Fibroblast of gingiva (primary cell): ENCODE data around the gene RASA3.
A peak's percentile ranks its signal among the peaks of the same experiment; 100 is the strongest.
"Not testable (repeated sequence)": the region's sequence is repeated elsewhere in the genome, so short reads cannot be mapped to it uniquely, and the experiment has no call there.

Experiments
- DNase-seq: peaks from one replicate; pipeline ENCODE4 v3.0.0-alpha.2; 2011; ENCODE audit warnings: low read depth

Gene RASA3

DNA sequence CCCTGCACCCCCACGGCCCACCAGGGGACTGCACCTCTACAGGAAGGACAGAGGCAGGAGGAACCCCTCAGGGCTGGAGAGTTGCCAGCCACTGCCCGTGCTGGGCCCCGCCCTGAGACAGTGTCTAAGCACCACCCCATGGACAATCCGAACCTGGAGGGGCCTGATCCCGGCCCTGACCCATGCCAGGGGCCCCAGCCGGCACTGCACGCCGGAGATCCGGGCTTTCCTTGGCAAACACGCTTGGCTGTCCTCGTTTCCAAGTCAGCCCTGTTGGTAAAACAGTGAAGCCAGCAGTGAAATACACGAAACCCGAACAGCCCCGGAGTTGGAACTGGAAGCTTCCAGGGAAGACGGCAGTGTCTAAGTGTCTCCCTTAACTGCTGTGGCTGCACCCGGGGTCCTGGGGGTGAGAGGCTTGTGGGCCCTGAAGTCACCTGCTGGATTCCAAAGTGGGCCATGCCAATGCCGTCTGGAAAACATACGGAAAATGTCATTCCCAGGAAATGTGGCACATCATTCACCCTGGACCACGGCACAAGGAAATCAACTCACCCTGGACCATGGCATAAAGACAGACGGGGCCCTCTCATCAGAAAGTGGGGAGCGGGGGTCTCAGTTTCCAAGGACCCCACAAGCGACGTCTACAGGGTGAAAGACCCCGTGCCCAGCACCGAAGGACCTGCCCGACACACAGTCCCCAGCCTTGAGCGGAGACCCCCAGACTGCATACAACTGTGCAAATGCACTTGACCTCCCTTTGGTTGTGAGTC, 30.9 kb downstream of the RASA3 start:
- DNase-seq, result peak; percentile 43

DNA sequence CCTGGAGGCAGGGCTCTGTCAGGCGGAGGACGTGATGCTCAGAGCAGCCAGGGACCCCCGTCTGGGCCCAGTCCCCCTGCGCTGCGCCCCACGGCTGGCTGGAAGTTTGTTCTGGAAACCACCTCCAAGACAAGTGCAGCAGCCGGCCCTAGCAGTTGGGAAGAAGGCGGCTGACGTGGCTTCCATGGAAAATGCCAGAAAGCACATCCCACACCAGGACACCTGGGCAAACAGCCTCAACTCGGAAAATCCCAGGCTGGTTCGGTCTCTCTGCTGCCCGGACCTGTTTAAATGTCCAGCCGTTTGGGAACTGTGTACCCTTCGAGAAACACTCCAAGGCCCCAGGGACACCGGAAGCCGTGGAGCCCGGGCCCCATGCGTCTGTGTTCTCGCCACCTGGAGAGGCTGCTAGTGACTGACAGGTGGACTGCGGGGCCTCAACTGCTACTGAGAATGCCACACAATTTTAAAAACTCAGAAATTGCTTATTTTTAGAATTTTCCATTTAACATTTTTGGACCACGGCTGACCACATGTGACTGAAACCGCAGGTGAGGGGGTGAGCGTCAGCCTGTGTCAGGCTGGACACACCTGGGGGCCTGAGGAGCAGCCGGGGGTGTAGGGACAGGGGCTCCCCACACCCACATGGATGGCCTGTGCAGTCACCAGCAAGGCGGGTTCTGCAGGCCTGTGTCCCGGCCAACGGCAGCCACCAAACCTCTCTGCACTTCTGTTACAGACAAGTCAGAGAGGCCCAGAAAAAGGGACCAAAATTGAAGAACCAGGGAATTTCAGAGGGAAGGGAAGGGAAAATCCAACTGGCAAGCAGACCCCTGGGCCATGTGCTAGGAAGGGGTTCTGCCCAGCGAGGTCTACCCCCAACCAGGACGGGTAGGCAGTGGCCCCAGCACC, 31.7 kb downstream of the RASA3 start:
- no peak for DNase-seq

DNA sequence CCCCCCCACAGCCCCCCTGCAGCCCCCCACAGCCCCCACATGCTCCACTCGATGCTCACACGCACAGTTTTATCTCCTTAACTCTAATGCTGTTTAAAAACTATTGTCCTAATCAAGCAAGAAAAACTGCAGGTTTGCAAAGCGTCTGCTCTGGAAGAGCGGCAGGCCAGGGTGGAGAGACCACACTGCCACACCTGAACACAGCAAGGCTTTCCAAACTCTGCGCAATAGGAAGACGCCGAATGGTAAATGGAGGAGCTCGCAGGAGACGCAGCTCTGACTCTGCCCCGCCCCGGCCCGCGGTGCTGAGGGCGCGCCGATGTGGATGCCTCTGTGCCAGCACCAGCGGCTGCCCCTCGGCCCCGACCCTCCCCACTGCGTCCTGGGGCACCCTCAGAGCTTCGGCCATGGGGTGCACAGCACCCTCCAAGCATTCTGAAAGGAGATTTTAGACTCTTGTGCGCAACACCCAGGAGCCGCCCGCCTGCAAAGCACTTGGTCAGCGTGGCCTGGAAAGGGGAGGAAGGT, 32.4 kb downstream of the RASA3 start:
- DNase-seq, result peak; percentile 34

DNA sequence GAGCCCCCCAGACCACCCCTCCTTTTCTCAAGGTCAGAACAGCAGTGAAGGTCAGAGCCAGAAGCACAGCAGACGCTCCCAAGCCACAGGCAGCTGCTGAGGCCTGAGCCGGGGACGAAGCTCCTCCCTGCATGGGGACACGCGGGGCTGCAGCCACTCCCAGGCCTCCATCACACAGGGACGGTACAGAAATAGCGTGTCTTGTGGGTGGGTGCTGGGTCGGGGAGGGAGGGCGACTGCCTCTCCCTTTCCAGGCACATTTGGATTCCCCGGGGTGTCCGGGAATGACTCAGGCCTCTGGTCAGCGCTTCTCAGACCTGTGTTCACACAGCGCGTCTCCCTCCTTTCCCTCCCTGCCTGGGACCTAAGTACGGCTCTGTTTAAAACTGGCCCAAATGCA, 33.2 kb downstream of the RASA3 start:
- peak; percentile 97 for DNase-seq

DNA sequence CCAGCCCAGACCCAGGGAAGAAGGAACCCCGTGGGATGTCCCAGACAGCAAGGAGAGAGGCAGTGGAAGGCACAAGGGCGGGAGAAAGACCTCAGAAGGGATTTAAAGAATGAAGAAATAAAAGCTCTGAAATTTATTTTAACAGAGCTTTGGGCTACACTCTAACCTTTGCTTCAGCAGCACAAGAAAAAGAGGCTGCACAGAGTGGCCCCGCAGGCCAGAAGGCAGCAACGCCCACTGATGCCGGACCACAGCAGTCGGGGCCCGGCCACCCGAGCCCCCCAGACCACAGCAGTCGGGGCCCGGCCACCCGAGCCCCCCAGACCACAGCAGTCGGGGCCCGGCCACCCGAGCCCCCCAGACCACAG, 33.8 kb downstream of the RASA3 start:
- not testable (repeated sequence) for DNase-seq

DNA sequence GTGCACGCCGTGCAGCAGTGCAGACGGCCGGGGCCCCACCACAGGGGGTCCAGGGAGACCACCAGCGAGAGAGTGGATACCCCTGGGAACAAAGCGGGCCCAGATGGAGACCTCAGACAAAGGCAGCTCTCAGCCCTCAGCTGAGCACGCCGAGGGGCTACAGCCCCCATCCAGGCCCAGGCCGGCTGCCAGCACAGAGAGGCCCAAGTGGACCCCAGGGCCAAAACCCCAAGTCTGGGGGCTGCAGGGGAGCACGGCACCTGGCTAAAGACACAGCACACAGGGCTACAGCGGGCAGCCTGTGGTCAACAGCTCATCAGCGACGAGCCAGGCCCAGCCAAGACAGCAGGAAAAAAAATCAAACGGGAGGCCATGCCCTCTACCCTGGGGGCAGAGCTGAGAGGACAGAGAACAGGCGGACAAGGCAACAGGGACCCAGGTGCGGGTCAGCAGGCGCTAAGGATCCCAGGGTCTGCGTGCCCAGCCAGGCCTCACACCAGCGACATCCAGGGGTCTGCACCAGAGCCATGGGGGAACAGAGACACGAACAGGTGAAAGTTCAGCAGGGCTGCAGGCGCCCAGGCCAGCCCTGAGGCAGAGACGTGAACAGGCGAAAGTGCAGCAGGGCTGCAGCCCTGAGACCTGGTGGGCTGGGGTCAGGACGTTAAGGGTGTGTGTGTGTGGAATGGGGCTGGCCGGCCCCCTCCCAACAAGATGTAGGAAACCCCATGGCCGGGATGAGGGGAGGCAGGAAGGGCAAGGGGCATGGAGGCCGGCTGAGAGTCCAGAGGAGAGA, 34.3 kb downstream of the RASA3 start:
- DNase-seq, result no peak

DNA sequence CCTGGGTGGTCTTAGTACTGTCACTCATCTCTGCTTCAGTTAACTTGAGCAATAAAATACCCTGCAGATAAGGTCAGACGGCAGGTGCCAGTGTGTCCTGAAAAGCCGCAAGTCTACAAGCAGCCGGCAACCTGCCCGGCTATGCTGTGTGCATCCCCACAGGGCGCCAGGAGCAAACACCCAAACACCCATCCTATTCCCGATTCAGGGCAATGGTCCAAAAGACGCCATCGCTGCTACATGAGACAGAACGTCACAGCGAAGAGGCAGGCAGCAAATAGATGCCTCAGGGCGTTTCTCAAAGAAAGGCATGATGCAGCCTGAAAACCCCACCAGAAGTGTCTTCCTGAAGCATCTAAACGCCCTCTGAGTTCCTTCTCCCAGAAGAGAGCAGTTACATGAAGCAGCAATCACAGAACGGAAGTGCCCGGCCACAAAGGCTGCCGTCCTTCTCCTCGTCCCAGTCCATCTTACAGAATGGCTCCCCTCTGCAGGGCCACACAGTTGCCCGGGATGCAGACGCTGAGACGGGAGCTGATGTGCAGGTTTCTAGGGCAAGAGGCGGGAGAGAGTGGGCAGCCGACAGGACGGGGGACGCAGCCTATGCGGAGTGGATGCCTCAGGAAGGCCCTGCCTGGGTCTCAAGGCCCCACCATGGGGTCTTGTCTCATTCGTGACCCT, 35.1 kb downstream of the RASA3 start:
- DNase-seq, result no peak

DNA sequence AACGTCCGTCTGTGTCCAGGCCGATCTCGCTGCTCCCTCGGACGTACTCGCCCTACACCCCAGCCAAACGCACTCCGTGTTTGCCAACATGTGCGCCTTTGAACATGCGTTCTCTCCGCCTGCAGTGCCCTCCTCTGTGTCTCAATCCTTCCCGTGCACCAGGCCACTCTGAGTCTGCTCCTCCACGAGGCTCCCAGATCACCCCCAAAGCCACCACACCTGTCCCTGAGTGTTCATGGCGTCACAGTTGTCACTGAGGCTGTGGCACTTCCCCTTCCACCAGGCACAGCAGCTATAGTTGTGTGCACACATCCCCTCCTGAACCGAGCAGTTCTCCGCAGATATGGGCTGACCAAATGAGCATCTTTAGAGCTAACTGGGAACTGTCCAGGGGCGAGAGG, 35.6 kb downstream of the RASA3 start:
- no peak for DNase-seq

DNA sequence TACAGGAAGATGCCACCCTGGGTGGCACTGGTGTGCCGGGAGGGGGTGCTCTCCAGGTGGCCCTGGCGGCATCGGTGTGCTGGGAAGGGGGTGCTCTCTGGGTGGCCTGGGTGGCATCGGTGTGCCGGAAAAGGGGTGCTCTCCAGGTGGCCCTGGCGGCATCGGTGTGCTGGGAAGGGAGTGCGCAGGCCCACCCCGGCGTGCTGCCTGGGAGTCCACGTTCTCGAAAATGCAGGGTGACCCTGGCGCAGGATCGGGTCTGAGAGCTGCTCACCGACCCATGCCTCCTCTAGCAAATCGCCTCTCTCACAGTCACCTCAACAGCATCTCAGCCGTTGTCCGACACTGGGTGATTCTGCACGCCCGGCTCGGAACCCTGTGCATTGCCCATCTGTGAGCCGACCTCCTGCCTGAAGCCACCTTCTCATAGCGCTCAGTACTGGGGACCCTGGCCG, 36.4 kb downstream of the RASA3 start:
- no peak for DNase-seq

DNA sequence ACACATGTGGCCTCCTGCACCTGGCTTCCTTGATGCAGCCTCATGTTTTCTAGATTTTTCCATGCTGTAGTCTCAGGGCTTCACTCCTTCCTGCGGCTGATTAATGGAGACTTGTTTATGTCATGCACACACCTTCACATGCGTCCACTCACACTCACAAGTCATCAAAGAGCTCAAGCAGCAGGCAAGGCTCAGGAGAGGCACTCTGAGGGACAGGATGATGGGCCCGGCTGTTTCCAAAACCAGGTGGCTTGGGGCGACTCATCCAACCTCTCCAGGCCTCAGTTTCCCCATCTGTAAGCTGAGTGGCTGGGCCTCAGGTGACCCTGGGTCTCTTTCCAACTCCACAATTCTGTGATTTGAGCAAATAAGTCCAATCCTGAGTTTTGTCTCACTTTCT, 36.9 kb downstream of the RASA3 start:
- no peak for DNase-seq

DNA sequence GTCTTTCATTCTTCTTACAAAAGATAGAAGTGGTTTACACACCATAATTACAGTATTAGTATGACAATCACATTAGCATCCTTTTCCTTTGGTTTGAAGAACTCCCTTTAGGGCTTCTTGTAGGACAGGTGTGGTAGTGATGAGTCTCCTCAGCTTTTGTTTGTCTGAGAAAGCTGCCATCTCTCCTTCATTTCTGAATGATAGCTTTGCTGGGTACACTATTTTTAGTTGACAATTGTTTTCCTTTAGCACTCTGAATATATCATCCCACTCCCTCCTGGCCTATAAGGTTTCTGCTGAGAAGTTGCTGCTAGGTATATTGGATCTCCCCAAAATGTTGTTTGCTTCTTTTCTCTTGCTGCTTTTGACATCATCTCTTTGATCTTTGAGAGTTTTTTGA, 39.3 kb downstream of the RASA3 start:
- DNase-seq, result no peak

DNA sequence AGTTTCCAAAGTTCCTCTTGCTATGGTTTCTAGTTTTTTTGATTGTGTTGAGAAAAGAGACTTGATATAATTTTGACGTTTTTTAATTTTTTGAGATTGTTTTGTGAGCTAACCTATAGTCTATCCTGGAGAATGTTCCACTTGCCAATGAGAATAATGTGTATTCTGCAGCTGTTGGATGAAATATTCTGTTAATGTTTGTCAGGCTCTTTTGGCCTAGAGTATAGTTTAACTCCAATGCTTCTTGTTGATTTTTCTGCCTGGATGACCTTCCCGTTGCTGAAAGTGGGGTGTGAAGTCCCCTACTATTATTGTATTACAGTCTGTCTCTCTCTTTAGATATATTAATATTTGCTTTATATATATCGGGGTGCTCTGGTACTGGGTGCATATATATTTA, 40.0 kb downstream of the RASA3 start:
- no peak for DNase-seq

DNA sequence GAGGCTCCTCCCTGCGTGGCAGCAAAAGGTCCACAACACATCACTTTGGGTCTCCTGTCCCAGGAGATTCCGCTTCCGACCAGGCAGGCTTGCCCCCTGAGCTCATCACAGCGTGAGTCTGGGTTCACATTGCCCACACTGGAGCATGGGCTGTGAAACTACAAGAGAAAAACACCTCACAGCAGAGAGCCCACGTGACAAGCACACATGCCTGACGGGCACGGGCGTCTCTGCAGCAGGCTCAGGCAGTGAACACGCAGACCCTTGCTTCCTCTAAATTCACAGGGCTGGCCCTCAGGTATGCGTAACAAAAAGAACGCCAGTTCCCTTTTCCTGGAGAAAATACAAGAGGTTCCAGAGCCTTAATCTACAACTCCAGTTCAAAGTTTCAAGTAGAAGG, 41.9 kb downstream of the RASA3 start:
- DNase-seq, result no peak

DNA sequence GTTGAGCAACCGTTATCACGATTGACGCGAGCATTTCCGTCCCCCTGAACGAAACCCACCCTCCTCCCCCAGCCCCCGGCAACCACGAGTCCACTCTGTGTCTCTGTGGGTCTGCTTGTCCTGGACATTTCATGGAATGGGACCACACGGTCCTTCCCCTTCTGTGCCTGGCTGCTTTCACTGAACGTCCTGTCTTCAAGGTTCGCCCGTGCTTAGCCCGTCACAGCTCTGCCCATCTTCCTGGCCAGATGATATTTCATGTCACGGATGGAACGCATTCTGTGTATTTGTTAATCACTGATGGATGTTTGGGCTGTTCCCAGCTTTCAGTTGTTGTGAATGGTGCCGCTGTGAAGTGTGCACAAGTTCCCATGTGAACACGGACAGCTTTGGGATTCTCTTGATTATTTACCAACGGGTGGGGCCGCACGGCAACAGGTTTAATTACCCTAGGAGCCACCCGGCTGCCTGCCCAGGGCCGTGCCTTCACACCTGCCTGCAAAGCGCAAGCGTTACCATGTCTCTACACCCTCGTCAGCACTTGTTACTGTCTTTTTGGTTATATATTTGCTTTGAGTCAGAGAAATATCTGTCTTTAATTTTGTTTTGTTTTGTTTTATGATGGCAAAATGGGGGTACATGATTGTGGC, 42.5 kb downstream of the RASA3 start:
- no peak for DNase-seq

DNA sequence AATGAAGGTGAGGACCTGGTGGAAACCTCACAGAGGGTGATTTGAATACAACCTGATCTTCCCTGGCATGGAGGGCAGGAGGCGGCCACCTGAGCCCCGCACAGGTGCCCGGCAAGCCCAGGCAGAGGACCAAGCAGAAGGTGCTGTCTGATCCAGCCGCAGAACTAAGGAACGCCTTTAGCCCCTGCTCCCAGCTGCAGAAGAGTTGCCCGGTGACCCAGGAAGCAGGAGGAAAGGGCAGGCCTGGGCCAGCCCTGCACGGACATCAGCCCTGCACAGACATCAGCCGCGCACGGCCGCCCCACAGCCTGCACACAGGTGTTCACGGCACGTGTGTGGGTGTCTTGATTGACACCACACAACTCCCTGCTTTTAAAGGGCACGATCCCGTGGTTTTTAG, 43.1 kb downstream of the RASA3 start:
- DNase-seq, result no peak

DNA sequence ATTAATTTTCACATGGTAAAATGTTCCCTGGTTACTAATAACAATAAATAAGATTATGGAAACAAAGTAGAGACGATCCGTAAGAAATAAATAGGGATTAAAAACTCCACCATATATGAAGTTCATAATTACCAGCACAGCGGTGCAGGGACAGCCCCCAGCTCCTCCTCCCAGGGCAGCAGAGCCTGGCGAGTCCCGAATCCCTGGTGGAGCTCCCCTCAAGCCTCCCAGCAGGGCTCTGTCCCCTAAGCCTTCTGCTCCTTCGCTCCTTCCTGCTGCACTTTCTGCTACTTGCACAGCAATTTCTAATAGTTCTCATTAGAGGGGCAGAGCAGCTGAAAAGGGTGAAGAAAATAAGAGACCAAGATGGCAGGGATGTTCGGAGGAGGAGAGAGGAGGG, 43.6 kb downstream of the RASA3 start:
- no peak for DNase-seq

DNA sequence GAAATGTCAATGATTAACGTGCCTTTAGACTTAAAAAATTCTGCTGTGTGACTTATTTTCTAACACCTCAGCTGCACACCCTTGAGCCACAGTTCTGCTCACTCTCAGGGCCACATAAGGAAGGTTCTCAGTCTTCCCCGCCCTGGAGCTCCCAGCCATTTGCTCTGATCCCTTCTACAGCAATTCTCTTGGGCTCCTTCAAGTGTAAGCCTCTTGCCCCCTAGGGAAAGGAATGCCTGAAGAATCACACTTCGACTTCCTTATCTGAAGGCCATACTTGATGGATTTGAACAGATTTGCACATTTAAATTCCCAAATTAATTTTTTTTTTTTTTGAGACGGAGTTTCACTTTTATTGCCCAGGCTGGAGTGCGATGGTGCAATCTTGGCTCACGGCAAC, 44.2 kb downstream of the RASA3 start:
- no peak for DNase-seq

DNA sequence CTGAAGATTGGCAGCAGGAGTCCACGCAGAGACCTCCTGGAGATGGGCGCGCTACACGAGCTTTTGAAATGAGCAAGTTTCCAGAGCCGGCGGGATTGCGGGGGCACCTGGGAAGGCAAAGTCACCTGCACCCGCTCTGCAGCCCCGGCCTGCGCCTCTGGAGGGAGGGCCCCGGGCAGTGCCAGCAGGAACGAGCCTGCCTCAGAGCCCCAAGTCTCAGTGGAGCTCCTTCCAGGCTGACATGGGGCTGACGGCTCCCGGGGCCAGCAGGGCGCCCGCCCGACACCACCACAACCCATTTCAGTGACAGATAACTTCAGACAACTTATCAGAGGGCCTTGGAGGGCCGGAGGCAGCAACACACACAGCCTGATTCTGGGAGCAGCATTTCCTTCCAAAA, 45.0 kb downstream of the RASA3 start:
- DNase-seq, result no peak

DNA sequence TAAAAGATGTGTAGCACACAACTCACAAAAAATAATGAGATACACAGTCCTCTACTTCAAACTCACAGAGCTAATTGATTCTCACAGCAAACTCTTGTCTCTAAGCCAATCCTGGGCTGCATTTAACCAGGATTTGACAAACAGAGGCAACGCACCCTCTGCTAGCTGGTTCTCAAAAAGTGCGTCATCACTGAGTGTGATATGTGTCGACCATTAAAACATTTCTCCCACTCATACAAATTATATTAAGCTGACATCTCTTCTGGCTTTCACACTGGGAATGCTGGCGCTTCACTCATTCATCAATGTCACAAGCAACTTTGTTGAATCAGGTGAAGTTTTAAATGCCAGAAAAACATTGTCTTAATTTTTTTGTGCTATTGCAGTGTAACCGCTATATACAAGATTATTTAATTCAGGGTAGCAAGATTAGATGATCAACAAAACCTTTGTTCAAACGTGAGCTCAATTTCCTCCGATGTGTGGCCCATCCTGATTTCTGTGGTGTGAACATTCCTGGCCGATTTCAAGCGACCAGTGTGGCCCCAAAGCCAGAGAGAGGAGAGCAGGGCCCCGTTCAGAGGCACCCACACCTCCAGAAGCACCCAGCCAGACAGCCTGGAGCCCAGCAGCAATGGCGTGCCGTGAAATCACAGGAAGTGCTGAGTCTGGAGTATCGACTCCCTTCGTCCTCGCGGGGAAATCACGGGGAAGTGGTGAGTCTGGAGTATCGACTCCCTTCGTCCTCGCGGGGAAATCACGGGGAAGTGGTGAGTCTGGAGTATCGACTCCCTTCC, 49.4 kb downstream of the RASA3 start:
- no peak for DNase-seq
